ENCODE measurements around the gene TXNDC17.

TXNDC17 gene

DNA sequence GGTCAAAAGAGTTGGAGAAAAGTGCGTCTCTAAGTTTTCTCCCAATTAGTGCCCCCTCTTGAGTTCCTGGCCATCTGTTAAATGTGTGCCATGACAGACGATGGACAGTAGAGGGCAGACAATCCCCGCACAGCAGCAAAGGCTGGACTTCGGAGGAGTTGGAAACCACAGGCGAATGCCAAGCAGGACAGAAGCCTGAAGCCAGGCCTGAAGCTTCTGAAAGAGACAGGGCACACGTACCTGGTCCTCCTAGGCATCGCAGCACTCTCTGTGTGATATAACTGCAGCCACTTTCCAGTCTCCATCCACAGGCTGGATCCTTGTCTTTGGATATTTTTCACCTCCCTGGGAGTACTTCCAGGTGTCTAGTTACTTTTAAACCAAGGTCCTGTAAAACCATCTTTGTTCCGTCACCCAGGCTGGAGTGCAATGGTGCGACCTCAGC is 25.2 kb downstream of the TXNDC17 start:
- DNase-seq: peak; percentile 6

DNA sequence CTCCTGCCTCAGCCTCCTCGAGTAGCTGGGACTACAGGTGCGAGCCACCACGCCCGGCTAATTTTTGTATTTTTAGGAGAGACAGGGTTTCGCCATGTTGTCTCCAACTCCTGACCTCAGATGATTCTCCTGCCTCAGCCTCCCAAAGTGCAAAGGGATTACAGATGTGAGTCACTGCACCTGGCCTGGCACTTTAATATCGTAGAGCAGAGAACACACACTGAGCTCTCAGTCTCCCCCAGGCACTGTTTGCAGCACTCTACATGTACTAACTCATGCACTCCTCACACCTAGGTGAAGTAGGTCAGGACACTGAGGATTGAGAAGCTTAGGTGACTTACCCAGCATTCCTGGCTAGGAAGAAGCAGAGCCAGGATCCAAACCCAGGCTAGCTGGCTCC is 25.7 kb downstream of the TXNDC17 start:
- DNase-seq: no peak

- DNase-seq: no peak
Observed at GRCh38 chr17:6667516-6667915, 26.7 kb downstream of the TXNDC17 start.

DNA sequence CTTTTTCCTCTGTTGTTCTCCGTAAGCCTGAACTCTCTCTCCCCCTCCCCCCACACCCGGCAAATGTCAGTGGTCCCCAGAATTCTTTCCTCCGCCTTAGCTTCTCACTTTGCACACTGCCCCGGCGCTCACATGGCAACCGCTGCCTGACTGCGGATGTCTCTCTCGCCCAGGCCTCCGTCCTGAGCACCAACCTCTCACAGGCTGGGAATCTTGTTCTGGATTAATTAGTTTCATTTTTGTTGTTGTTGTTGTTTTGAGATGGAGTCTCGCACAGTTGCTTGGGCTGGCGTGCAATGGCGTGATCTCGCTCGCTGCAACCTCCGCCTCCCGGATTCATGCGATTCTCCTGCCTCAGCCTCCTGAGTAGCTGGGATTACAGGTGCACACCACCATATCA is 27.4 kb downstream of the TXNDC17 start:
- no peak for DNase-seq

DNA sequence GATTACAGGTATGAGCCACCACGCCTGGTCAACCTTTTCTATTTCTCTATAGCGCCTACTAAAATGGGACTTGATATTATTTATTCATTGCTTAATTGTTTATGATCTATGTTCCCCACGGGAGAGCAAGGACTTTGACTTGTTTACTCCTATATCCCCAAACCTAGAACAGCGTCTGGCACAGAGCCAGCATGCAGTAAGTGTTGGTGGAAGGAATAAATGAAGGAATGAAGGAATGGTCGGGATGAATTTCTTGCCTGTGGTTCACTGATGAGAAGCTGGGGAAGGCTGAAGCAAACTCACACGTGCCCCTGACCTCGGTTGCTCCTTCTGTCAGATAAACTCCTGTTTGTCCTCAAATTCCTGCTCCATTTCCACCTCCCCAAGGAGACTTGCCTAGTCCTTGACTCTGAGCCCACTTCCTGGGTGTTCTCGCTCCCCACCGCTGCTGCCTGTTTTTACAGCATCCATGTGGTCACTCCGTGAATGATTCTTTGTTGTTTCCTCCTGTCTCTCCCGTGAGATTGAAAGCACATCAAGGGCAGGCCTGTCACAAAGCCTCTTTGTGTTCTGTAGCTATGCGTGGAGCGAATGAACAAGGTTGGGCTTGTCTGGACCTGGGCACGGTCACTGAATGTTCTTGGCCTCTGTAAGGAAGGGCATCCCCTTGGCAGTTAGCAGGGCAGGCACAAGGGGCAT is 28.0 kb downstream of the TXNDC17 start:
- no peak for DNase-seq

DNA sequence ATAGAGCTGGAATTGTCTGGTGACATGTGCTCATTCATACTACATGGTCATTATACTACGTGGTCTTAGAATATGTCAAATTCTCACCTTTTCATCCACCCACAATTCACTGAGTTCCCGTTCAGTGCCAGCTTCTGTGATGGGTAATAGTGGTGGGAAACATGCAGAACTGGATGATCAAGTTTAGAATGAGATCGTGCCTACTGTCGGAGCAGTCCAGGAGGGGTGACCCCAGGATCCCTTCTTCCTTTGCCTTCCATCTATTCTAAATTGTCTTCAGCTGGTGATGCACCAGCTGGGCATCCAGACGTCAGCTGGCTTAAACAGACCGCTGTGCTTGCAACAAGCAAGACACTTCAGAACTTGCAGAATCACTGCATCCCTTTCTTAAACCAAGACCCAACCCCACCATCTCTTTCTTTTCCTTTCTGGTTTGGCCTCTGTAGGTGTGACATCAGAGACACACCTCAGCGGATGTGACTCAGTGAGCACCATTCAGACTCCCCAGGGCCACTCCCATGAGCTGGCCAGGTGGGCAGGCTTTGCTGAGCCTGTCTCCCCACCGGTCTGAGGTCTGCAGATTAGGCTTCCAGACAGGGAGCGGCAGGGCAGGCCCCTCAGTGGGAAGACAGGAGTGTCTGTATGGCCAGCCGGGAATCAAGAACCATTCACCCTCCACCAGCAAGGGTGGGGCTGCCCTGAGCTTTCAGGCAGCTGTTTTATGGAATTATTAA is 28.8 kb downstream of the TXNDC17 start:
- DNase-seq: no peak

DNA sequence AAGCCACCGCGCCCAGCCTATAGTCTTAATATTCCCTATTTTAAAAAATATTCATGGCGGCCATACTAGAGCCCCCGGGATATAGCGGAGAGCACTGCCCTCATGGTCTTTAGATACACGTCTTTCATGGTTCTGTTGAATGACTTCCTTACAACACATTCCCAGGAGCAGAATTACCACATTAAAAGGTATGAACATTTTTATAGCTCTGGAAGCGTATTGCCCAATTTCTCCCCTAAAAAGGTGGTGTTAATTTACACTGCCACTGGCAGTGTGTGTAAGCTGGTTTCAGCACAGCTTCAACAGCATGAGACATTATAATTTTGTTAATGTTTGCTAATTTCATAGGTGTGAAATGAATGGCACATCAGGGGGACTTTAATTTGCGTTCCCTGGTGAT is 29.7 kb downstream of the TXNDC17 start:
- DNase-seq: no peak

GRCh38 chr17:6670999-6671398 is 30.1 kb downstream of the TXNDC17 start:
- no peak for DNase-seq

- DNase-seq: no peak
Observed at GRCh38 chr17:6671431-6671830, 30.6 kb downstream of the TXNDC17 start.

DNA sequence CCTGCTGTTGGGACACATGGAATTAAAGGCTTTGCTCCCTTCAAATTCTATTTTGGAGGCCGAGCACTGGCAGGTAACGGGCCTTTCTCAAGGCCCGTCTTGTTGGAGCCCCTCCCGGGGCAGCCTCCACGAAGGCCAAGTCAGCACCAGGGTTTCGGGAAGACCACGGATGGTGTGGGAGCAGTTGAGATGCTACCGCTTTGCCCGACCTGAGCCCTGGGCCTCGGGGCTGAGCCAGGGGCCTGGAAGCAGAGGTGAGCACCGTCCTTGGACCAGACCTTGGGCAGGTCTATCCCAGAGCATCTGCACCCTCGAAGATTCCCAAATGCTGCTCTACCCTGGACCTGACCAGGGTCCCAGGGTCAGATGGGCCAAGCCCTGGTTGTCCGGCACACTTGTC is 33.7 kb downstream of the TXNDC17 start:
- DNase-seq: no peak

- no peak for DNase-seq
Observed at GRCh38 chr17:6675201-6675825, 34.5 kb downstream of the TXNDC17 start.

- DNase-seq: no peak
Observed at GRCh38 chr17:6676802-6677157, 35.9 kb downstream of the TXNDC17 start.

- DNase-seq: no peak
Observed at GRCh38 chr17:6677158-6677831, 36.4 kb downstream of the TXNDC17 start.

GRCh38 chr17:6677946-6678345 is 37.1 kb downstream of the TXNDC17 start:
- no peak for DNase-seq

- DNase-seq: no peak
Observed at GRCh38 chr17:6679241-6679640, 38.4 kb downstream of the TXNDC17 start.

GRCh38 chr17:6681176-6681575 is 40.3 kb downstream of the TXNDC17 start:
- DNase-seq: no peak

DNA sequence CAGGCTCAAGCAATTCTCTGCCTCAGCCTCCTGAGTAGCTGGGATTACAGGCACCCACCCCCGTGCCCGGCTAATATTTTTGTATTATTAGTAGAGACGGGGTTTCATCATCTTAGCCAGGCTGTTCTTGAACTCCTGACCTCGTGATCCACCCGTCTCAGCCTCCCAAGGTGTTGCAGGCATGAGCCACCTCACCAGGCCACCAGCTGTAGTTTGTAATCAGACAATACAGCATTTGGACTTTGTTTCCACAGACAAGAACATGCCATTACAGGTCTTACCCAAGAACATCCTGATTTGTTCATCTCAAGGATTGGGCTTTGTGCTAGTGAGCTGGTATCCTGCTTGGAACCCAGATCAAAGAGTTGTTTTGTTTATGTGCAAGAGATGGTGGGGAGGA is 40.8 kb downstream of the TXNDC17 start:
- no peak for DNase-seq

DNA sequence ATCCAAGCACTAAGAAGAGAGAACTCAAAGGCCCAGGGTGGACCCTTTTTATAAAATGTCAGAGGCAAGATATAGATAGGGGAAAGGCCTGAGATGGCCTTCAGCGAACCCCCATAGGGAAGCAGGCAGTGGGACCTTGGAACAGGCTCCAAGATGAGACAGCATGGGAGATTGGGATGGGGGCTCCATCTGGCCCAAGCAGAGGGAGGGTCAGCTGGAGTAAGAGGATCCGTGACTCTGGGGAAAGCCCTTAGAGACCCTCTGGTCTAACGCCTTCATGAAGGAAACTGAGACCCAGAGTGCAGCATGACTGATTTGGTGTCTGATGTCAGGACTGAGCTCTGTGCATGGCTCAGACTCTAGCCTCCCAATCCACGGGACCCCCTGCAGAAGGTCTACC is 41.5 kb downstream of the TXNDC17 start:
- no peak for DNase-seq

- DNase-seq: no peak
Observed at GRCh38 chr17:6683081-6683684, 42.3 kb downstream of the TXNDC17 start.

DNA sequence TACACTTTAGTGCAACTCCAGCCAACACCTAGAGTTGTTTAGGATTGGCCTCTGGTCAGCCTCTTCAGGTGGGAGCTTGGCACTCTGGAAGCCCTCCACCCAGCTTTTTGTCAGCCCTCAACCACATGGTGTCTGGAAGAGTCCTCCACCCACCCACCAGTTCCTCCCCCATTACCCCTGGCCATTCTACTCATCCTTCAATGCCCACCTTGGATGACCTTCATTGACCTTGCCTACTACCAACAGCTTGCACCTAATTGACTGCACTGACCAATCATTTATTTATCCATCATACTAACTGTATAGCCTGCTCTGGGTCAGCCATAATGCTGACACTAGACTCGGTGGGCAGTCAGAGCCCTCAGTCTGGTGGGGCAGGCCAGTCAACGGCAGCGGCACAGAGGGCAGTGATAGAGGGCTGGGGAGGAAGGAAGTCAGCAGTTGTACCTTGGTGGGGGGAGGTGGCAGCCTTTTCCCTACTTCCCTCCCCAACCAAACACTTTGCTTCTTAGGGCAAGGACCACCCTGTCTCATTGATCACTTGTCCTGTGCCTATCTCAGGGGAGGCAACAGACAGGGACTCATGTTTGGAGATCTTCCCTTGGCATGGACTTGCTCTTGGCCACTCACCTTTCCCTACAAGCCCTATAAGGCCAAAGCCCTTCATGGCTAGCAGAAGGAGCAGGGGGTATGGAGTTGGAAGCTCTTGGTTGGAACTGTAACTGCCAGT is 43.0 kb downstream of the TXNDC17 start:
- DNase-seq: no peak

- no peak for DNase-seq
Observed at GRCh38 chr17:6684460-6684783, 43.6 kb downstream of the TXNDC17 start.

DNA sequence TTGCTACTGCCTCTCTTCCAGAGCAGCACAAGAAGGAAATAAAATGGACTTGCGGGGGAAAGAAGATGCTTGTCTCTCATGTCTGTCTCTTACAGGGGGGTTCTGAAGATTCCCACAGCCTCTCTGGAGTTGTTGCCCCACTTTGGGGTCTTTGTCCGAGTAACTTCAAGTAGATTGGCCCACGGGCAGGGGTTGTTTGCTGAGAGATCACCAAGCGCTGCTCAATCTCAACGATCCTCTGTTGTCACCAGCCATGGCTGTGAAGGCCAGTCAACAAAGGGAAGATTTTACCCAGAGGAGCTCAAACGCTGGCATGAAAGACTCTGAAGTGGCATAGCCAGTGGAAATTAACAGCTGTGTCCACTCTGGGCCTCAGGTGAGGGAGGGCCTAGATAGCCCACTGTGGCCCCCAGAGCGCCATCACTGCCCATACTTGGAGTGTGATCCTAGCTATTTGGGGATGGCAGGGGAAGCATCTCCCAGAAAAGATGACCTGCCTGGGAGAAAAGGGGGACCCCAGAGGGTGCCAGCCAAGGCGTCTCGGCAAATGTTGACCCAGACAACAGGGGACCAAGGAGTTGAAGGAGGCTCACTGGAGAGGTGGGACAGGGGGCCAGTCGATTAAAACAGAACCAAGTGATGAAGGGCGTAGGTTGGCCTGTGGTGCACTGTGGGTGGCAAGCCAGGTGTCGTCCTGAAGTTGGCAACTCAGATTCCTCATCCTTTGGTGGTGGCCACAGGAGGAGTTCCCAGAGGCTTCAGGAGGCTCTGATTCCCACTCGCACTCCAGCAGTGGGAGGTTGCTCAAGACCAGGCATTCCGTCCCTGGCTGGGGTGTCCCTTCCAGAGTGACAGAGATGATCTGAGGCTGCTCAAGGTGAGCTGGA is 44.3 kb downstream of the TXNDC17 start:
- DNase-seq: no peak

All from NK-92 treated with Interleukin-12 subunit alpha and Interleukin-12 subunit beta, amount 100 ng/mL, for 24 hours (cell line).